Lung (tissue), 12 donors: ENCODE measurements around the gene SMIM20. TPM values are rescaled to one million over a fixed set of nuclear protein-coding genes. Genes with fewer than 3 reads are reported as not detected.

ENCODE experiments used
- ATAC-seq: fragments of 200-7000 bp; cut with Tn5 transposase; one replicate; pipeline ENCODE4 v1.9.1; 2020; ENCODE audit warnings: moderate number of reproducible peaks; ENCODE audit not compliant: insufficient read depth, low FRiP score
- DNase-seq, 3 donors: peaks; one replicate each; pipeline ENCODE4 v3.0.0-alpha.2; 2013 to 2017
- H3K27ac ChIP-seq, 2 donors: one replicate each; pipeline ENCODE4 v1.5.1; 2013; ENCODE audit warnings: mild to moderate bottlenecking in 2 of 2, moderate library complexity in 2 of 2, control low read depth in 1 of 2, inconsistent platforms in 1 of 2, low read depth in 1 of 2, low read length in 1 of 2
- H3K27me3 ChIP-seq, 3 donors: one replicate each; pipeline ENCODE4 v1.5.1; 2013; ENCODE audit warnings: low read length in 2 of 3; ENCODE audit not compliant: control insufficient read depth in 3 of 3, insufficient read depth in 3 of 3
- H3K36me3 ChIP-seq, 4 donors: one replicate each; pipeline ENCODE4 v1.5.1; 2013; ENCODE audit warnings: low read length in 4 of 4, mild to moderate bottlenecking in 1 of 4, moderate library complexity in 1 of 4; ENCODE audit not compliant: control insufficient read depth in 4 of 4, insufficient read depth in 4 of 4
- H3K4me1 ChIP-seq, 5 donors: one replicate each; pipeline ENCODE4 v1.5.1; 2013; ENCODE audit warnings: low read length in 5 of 5, mild to moderate bottlenecking in 2 of 5, moderate library complexity in 1 of 5; ENCODE audit not compliant: control insufficient read depth in 5 of 5, insufficient read depth in 5 of 5
- H3K4me3 ChIP-seq: one replicate; pipeline ENCODE4 v1.5.1; 2013; ENCODE audit warnings: mild to moderate bottlenecking, control low read depth, moderate library complexity
- H3K9ac ChIP-seq, 2 donors: one replicate each; pipeline ENCODE4 v1.5.1; 2013; ENCODE audit warnings: low read length in 2 of 2, control low read depth in 1 of 2; ENCODE audit not compliant: insufficient read depth in 1 of 2
- H3K9me3 ChIP-seq, 4 donors: one replicate each; pipeline ENCODE4 v1.5.1; 2013; ENCODE audit warnings: low read length in 3 of 4, mild to moderate bottlenecking in 1 of 4, moderate library complexity in 1 of 4; ENCODE audit not compliant: control insufficient read depth in 4 of 4, insufficient read depth in 3 of 4
- CTCF ChIP-seq: IDR thresholded peaks from 2 replicates; pipeline ENCODE4 v1.5.1; 2012; ENCODE audit warnings: mild to moderate bottlenecking; ENCODE audit errors: control extremely low read depth, extremely low read depth
- WGBS, 2 donors: extraction: QIAGEN DNeasy Blood & Tissue Kit; methylation state at CpG; one replicate each; pipeline ENCODE4 v1.1.7; 2013; 5-methylcytosine and 5-hydroxymethylcytosine counted together
- polyA plus RNA-seq, 2 donors: library from polyadenylated mRNA; stranded (reverse); fragments of 200-250 nt; gene quantifications; one replicate each; pipeline ENCODE4 v1.2.1, GENCODE V29; 2013
- total RNA-seq, 2 donors: library from RNA; depleted of rRNA in 1 of 2; stranded (reverse); fragments of >200 nt in 1 of 2; gene quantifications; one replicate each; pipeline ENCODE4 v1.2.1, GENCODE V29; 2014 to 2021
- donor health status: control.
- donor health status: control.
- donor health status: Bipolar disorder and iron deficiency.
- donor health status: healthy.
- donor health status: DM: yes; HTN: yes; CAD: no.

Gene SMIM20
- total and polyA plus RNA-seq, 4 donors = 21.9 to 30.7 (median 26.8) TPM

- H3K4me1 ChIP-seq = peaks cover 0 to 14% (median 0%) of the 10 kb centered on the region in 5 donors
- H3K4me3 ChIP-seq = no peak overlapping the region
- ATAC-seq = no peak
These were observed 31.8 kb upstream of the SMIM20 start for GRCh38 chr4:25882226-25882625.

GRCh38 chr4:25883565-25883964 lies 30.5 kb upstream of the SMIM20 start:
- Histone ChIP-seq H3K4me3 (no peak overlapping the region), H3K4me1 (peaks cover 0 to 14% (median 0%) of the 10 kb centered on the region in 5 donors), H3K27me3 (no peaks in the 10 kb centered on the region), H3K9ac (no peak overlapping the region), H3K36me3 (no peaks in the 10 kb centered on the region), H3K9me3 (peaks cover 0 to 3% (median 0%) of the 10 kb centered on the region in 4 donors), H3K27ac (no peak overlapping the region)
- ATAC-seq (no peak), DNase-seq (no peak)
- TF ChIP-seq CTCF = no peak
- WGBS, 2 donors = 85 to 88% methylated on average over 2 of the region's 2 CpGs

More at GRCh38 chr4:25882226-25882625, 31.8 kb upstream of the SMIM20 start:
- Histone ChIP-seq H3K9me3 (peaks cover 0 to 3% (median 0%) of the 10 kb centered on the region in 4 donors), H3K9ac (no peak overlapping the region), H3K27ac (no peak overlapping the region), H3K27me3 (no peaks in the 10 kb centered on the region), H3K36me3 (no peaks in the 10 kb centered on the region)
- no peak for TF ChIP-seq CTCF
- DNase-seq = no peak
- WGBS, 2 donors = 94 to 98% methylated on average over 4 of the region's 4 CpGs

- TF ChIP-seq CTCF = no peak
- H3K9me3 ChIP-seq = peaks cover 0 to 3% (median 0%) of the 10 kb centered on the region in 4 donors
- WGBS, 2 donors = 34 to 37% methylated on average over 5 of the region's 5 CpGs
- DNase-seq = peak in 1 of 3 donors; percentile 73
- H3K9ac ChIP-seq = no peak overlapping the region
- no peaks in the 10 kb centered on the region for H3K36me3 ChIP-seq
- ATAC-seq = no peak
- H3K4me1 ChIP-seq = peaks cover 0 to 14% (median 0%) of the 10 kb centered on the region in 5 donors
- H3K4me3 ChIP-seq = no peak overlapping the region
- no peaks in the 10 kb centered on the region for H3K27me3 ChIP-seq
- no peak overlapping the region for H3K27ac ChIP-seq
These were observed 29.8 kb upstream of the SMIM20 start for GRCh38 chr4:25884031-25884782.
